Middle frontal gyrus (tissue), 1 donor: ENCODE data around the gene SMPDL3A.

ENCODE experiments used
- DNase-seq: peaks from one replicate; pipeline ENCODE4 v3.0.0-alpha.2; 2015; ENCODE audit warnings: low spot score; ENCODE audit errors: extremely low spot score

SMPDL3A gene

DNA sequence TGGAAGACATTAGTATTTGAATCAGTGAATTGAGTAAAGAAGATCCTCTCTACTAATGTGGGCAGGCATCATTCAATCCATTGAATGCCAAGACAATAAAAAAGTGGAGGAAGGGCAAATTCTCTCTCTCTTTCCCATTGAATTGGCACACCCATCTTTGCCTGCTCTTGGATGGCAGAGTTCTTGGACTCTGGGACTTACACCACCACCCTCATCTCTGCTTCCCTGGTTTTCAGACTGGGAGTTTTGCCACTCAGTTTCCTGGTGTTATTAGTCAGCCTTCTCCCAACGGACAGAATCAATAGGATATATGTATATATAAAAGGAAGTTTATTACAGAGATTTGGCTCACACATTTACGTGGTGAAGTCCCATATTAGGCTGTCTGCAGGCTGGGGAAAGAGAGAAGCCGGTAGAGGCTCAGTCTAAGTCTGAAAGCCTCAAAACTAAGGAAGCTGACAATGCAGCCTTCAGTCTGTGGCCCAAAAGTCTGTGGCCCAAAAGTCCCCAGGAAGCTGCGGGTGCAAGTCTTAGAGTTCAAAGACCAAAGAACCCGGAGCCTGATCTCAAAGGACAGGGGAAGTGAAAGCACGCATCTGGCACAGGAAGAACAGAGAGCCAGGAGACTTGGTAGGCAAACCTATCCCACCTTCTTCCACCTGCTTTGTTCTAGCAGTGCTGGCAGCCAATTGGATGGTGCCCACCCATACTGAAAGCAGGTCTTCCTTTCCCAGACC lies 64.4 kb downstream of the SMPDL3A start:
- no peak for DNase-seq
